Hepatic stellate cell (primary cell): Measurements from ENCODE around the gene RRP12.
"Not testable (repeated sequence)": the region's sequence is repeated elsewhere in the genome, so short reads cannot be mapped to it uniquely, and the experiment has no call there.

Experiments used
- DNase-seq: peaks from one replicate; pipeline ENCODE4 v3.0.0; 2011; ENCODE audit warnings: low spot score

Gene RRP12

GRCh38 chr10:97400665-97401454, at the start of gene RRP12:
RRP12 (minus strand) TSS chr10:97401340; CDS start chr10:97401231, 109 bp downstream.
- peak; percentile 98 for DNase-seq

DNA sequence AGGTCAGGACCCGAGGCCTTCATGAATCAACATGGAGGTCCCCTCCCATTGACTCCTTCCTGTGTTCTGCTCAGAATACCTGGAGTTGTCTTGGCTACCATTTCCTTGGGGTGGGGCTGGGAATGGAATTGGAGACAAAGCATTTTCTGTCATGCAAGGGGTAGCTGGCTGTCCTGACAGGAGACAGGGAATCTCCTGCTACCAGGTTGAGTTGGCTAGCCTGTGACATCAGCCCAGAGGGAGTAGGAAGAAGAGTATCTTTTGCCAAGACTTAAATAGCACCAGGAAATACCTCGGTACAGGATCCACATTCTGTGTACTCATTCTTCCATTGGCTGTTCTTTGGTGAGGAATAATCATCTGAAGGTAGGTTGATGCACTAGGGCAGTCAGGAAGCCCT, 49.7 kb upstream of the RRP12 start:
- no peak for DNase-seq

- peak; percentile 100 for DNase-seq
Observed at GRCh38 chr10:97445722-97446639, 44.8 kb upstream of the RRP12 start, which contains the start of the genes EXOSC1 and ZDHHC16. EXOSC1 (minus strand) TSS chr10:97446006; CDS start chr10:97445985, 21 bp downstream. ZDHHC16 (plus strand) TSS chr10:97446175; CDS start chr10:97451676, 5,501 bp downstream.

DNA sequence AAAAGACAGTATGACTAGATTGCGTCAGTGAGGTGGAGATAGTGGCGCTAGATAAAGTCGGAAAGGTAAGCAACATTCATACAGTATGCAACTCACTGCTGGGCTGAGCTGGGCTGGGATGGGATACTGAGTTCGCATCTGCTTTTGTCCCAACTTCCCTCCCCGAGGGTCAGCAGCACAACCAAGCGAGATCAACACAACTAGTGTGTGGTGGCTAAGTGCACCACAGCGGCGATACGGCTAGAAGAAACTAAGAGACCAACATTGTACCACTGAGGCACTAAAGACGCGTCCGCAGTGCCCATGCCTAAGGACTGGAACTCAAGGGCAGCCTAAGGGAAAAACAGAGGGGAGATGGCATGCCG, 44.2 kb upstream of the RRP12 start:
- DNase-seq, result no peak

GRCh38 chr10:97444212-97444611, 43.1 kb upstream of the RRP12 start:
- no peak for DNase-seq

DNA sequence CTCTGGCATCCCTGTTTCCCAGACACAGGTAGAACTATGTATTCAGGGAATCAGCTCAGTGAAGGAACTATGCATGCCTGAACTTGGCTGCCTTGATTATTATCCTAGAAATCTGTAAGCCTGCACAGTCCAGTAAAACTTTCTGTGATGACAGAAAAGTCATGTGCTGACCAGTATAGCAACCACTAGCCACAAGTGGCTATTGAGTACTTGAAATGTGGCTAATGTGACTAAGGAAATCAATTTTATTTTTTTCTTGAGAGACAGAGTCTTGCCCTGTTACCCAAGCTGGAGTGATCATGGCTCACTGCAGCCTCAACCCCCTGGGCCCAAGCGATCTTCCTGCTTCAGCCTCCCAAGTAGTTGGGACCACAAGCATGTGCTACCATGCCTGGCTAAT, 41.1 kb upstream of the RRP12 start:
- no peak for DNase-seq

- DNase-seq, result no peak
Observed at GRCh38 chr10:97435211-97435610, 34.1 kb upstream of the RRP12 start.

GRCh38 chr10:97434557-97434956, 33.4 kb upstream of the RRP12 start:
- DNase-seq, result no peak

GRCh38 chr10:97434055-97434454, 32.9 kb upstream of the RRP12 start:
- DNase-seq, result no peak

DNA sequence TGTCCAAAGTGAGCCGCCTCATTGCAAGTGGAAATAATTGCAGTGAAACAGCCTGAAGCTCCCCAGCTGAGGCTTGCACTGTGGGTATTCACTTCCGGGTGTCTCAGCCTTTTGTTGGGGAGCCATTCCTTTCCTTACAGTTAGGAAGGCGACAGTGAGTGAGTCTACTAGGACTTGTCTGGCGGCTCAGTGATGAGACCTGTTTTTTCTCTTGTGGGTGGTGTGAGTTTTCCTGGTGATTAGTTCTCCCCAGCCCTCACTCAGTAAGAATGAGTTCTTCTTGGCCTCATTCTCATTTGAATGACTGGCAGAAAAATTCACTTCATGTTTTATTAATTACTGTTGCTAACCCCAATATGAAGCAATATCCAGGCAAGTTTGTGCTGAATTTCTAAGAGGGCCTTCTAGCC, 27.4 kb upstream of the RRP12 start:
- no peak for DNase-seq

- DNase-seq, result no peak
Observed at GRCh38 chr10:97427571-97428179, 26.5 kb upstream of the RRP12 start.

GRCh38 chr10:97426776-97427570, 25.8 kb upstream of the RRP12 start:
- DNase-seq, result no peak

GRCh38 chr10:97425964-97426775, 25.0 kb upstream of the RRP12 start, which contains the start of gene PGAM1:
PGAM1 (plus strand) TSS chr10:97426191; CDS start chr10:97426308, 117 bp downstream.
- peak; percentile 100 for DNase-seq

DNA sequence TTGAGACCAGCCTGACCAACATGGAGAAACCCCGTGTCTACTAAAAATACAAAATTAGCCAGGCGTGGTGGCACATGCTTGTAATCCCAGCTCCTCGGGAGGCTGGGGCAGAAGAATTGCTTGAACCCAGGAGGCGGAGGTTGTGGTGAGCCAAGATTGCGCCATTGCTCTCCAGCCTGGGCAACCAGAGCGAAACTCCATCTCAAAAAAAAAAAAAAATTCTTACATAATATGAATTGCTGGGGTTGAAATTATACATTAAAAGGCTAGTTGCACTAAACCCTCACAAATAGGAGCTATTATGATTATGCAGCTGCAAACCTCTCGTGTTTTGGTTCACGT, 22.6 kb upstream of the RRP12 start:
- DNase-seq, result not testable (repeated sequence)

DNA sequence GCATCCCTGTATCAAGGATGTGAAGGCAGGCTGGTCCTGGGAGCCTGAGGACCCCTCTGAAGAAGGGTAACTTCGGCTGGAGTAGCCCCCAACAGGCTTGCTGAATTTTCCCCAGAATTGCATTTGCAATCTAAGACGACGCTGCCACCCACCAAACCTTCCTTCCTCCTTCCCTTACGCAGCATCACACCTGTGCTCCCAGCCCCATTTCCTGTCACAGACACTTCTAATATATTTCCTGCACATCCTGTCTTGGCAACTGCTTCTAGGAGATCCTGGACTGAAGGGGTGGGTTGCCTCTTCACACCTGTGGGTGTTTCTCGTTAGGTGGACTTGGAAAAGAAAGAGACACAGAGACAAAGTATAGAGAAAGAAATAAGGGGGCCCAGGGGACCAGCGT, 15.4 kb upstream of the RRP12 start:
- no peak for DNase-seq

DNA sequence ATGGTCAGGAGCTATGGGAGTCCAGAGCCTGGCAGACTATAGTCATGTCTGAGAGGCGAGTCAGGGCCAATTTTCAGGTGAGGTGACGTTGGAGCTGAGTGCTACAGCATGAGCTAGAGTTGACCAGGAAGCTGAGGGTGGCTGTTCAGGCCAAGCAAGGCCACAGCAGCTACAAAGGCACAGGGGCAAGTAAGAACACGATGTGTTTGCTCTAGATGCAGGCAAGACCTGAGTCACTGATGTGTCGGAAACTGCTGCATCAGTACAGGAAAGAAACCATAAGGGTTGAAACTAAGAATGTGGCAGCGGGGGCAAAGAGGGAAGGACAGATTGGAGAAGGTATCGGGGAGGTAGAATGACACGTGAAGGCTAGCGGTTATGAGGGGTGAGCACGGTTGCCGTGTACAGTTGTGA, 11.8 kb upstream of the RRP12 start:
- DNase-seq, result no peak

DNA sequence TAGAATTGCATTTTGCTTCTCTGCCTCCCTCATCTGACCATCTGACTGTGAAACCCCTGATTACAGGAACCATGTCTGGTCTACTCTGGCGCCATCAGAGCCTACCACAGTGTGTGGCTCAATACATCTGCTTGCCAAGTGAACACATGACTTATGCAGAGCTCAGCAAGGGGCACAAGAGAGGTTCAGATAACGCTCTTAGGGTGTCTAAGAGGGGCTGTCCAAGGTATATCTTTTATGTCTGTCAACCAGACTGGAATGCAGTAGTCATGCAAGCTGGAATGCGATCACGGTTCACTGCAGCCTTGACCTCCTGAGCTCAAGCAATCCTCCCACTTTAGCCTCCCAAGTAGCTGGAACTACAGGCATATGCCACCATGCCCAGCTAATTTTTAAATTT, 10.3 kb upstream of the RRP12 start:
- DNase-seq, result no peak

GRCh38 chr10:97408496-97408992, 7.4 kb upstream of the RRP12 start:
- no peak for DNase-seq

DNA sequence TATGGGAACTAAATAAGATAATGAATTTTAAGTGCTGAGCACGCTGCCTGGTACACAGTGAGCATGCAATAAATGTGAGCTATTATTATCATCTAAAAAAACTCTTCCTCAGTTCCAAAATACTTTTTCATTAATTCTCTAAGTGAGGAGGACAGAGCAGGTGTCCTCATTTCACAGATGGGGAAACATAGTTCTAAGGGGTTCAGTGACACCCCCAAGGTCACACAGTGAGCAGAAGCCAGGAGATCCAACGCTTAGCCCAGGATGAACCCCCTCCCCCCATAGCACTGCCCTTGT, 6.8 kb upstream of the RRP12 start:
- DNase-seq, result no peak

GRCh38 chr10:97407211-97407951, 6.2 kb upstream of the RRP12 start:
- DNase-seq, result peak; percentile 82
